C4-2B (cell line): ENCODE results near the gene NPHP4.

Experiments used
- ZFX ChIP-seq: fragments of 450-650 bp; IDR thresholded peaks from 2 replicates; pipeline ENCODE4 v1.6.1; 2017
- TF ChIP-seq, protein P1 (sequence below): fragments of 450-650 bp; conservative IDR thresholded peaks from 2 replicates; pipeline ENCODE4 v1.5.1; 2017; ENCODE audit warnings: mild to moderate bottlenecking

DNA sequence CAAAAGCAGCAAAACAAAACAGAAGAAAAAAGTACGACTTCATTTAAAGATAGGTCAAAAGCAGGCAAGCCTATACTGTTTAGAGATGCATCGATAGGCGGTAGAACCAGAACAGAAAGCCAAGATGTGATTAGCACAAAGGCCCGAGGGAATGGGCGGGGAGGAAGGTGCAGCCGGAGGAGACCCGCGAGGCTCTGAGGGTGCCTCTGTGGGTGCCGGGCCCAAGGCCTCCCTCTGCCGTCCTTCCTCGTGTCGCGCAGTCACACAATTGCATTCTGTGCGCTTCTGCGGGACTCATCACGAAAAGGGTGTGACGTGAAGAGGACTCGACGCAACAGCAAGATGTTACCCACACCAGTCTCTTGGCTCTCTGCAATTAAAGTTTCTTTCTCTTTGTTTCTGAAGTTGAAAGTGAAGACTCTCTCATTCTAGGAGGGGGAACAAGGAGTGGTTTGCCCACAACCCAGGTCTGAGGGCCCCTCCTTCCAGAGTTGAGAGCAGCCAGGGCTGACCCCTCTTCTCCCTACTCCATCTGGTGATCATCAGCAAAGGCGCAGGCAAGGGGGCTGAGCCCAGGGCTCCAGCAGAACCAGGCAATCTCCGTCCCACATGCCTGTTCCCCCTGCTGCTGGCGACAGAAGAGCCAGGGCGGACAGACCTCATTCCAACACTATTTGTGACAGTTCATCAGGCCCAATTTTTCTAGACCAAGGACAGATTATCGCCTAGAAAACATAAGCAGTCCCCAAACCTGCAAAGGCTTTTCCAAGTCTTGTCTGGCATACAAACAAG lies 41.0 kb downstream of the NPHP4 start:
- TF ChIP-seq, protein P1, sequence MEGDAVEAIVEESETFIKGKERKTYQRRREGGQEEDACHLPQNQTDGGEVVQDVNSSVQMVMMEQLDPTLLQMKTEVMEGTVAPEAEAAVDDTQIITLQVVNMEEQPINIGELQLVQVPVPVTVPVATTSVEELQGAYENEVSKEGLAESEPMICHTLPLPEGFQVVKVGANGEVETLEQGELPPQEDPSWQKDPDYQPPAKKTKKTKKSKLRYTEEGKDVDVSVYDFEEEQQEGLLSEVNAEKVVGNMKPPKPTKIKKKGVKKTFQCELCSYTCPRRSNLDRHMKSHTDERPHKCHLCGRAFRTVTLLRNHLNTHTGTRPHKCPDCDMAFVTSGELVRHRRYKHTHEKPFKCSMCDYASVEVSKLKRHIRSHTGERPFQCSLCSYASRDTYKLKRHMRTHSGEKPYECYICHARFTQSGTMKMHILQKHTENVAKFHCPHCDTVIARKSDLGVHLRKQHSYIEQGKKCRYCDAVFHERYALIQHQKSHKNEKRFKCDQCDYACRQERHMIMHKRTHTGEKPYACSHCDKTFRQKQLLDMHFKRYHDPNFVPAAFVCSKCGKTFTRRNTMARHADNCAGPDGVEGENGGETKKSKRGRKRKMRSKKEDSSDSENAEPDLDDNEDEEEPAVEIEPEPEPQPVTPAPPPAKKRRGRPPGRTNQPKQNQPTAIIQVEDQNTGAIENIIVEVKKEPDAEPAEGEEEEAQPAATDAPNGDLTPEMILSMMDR, result no peak
- no peak for TF ChIP-seq ZFX
